Measurements from ENCODE around the gene CNIH3. TPM values are rescaled to one million over a fixed set of nuclear protein-coding genes. Genes with fewer than 3 reads are reported as not detected.

Gene CNIH3
- polyA plus RNA-seq, 2 donors = 0.99 to 1.4 TPM

- Histone ChIP-seq H3K9me3 (ENCODE audit: control insufficient read depth in 2 of 2, insufficient read depth in 1 of 2, low read depth in 1 of 2, low read length in 1 of 2) (no peaks in the 10 kb centered on the region), H3K4me3 (ENCODE audit: low read depth in 1 of 2, low read length in 2 of 2) (no peak overlapping the region), H3K36me3 (ENCODE audit: control insufficient read depth in 2 of 2, insufficient read depth in 2 of 2, low read length in 1 of 2) (no peaks in the 10 kb centered on the region), H3K4me1 (ENCODE audit: control insufficient read depth in 2 of 2, insufficient read depth in 2 of 2, low read length in 1 of 2) (peaks cover 2 to 8% of the 10 kb centered on the region in 2 donors), H3K27ac (ENCODE audit: low read depth in 2 of 2, low read length in 1 of 2) (no peak overlapping the region), H3K27me3 (ENCODE audit: control insufficient read depth in 1 of 2, insufficient read depth in 2 of 2, low read length in 2 of 2) (no peaks in the 10 kb centered on the region)
- WGBS, 2 donors = 47 to 52% methylated on average over 9 of the region's 9 CpGs
These were observed 116.4 kb downstream of the CNIH3 start for GRCh38 chr1:224732377-224733026.

DNA sequence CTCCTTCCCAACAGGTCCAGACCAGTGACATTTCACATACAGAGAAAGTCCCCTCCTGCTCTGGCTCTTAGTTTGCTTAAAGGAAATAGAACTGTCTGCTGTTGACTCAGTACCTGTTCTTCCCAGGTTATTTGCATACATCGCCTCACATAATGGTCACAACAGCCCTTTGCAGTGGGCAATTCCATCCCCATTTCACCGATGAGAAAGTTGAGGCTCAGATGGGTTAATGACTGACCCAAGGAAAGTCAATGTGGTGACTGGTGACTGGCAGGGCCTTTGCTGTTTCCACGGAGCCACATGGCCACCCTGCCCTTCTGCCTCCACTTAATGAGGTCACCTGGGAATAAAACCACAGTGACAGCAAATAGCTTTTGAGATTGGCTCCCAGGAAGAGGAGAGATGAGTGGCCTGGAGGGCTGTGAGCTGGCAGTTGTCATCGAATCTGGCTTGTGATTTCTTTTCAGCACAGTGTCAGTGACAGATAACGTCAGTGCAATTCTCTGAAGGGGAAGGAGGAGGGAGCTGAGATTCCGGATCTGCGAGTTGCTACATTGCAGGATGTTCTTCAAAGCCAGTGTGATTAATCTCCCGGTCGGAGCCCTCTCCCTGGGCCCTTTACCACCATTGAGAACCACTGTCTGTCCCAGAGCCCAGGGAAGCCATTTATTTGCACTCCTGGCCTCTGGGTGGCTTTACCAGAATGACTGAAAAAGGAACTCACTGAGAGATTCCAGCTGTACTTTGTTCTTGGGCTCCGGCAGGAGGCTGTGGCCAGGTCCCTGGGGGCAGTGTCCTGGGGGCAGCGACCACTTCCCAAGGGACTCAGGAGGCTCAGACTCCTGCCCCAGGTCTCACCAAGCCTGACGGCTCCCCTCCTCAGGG, 117.2 kb downstream of the CNIH3 start:
- Histone ChIP-seq H3K9me3 (ENCODE audit: control insufficient read depth in 2 of 2, insufficient read depth in 1 of 2, low read depth in 1 of 2, low read length in 1 of 2) (no peaks in the 10 kb centered on the region), H3K4me1 (ENCODE audit: control insufficient read depth in 2 of 2, insufficient read depth in 2 of 2, low read length in 1 of 2) (peaks cover 4 to 8% of the 10 kb centered on the region in 2 donors), H3K36me3 (ENCODE audit: control insufficient read depth in 2 of 2, insufficient read depth in 2 of 2, low read length in 1 of 2) (no peaks in the 10 kb centered on the region), H3K27ac (ENCODE audit: low read depth in 2 of 2, low read length in 1 of 2) (peak overlapping the region; percentile 15 to 63), H3K27me3 (ENCODE audit: control insufficient read depth in 1 of 2, insufficient read depth in 2 of 2, low read length in 2 of 2) (no peaks in the 10 kb centered on the region), H3K4me3 (ENCODE audit: low read depth in 1 of 2, low read length in 2 of 2) (no peak overlapping the region)
- WGBS, 2 donors = 29 to 35% methylated on average over 12 of the region's 12 CpGs

DNA sequence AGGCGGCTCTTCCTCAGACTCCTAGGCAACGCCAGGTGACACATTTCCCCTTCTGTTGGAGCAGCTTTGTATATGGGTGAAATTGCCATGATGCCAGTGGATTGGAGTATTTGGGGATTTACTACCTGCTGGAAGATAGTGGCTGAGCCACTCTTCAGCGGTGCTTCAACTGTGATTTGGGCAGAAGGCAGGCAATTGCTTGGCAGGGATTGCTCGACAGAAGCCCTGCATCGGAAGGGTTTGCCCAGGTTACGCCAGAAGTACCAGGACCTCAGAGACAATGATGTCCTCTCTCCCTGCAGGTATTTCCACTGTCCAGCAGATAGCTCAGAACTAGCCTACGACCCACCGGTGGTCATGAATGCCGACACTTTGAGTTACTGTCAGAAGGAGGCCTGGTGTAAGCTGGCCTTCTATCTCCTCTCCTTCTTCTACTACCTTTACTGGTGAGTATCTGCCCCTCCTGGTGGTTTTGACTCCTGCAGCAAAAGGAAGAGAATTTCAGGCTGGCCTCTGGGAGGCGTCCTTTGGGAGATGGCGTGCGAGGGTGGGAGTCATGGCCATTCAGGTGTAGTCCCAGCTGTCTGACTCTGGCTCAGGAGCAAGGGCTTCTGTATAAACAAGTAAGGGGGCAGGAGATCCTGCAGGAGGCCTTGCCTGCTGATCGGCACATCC, 118.3 kb downstream of the CNIH3 start:
- H3K27ac ChIP-seq (ENCODE audit: low read depth in 2 of 2, low read length in 1 of 2) = no peak overlapping the region
- 94 to 96% methylated on average over 13 of the region's 13 CpGs for WGBS, 2 donors
- H3K4me1 ChIP-seq (ENCODE audit: control insufficient read depth in 2 of 2, insufficient read depth in 2 of 2, low read length in 1 of 2) = peaks cover 4 to 8% of the 10 kb centered on the region in 2 donors

GRCh38 chr1:224735159-224735558, 119.0 kb downstream of the CNIH3 start:
- Histone ChIP-seq H3K4me3 (ENCODE audit: low read depth in 1 of 2, low read length in 2 of 2) (no peak overlapping the region), H3K27me3 (ENCODE audit: control insufficient read depth in 1 of 2, insufficient read depth in 2 of 2, low read length in 2 of 2) (no peaks in the 10 kb centered on the region), H3K4me1 (ENCODE audit: control insufficient read depth in 2 of 2, insufficient read depth in 2 of 2, low read length in 1 of 2) (peaks cover 4 to 8% of the 10 kb centered on the region in 2 donors), H3K36me3 (ENCODE audit: control insufficient read depth in 2 of 2, insufficient read depth in 2 of 2, low read length in 1 of 2) (no peaks in the 10 kb centered on the region), H3K9me3 (ENCODE audit: control insufficient read depth in 2 of 2, insufficient read depth in 1 of 2, low read depth in 1 of 2, low read length in 1 of 2) (no peaks in the 10 kb centered on the region), H3K27ac (ENCODE audit: low read depth in 2 of 2, low read length in 1 of 2) (no peak overlapping the region)
- WGBS, 2 donors = 88 to 90% methylated on average over 6 of the region's 6 CpGs

More for the DNA sequence above, 118.3 kb downstream of the CNIH3 start:
- Histone ChIP-seq H3K27me3 (ENCODE audit: control insufficient read depth in 1 of 2, insufficient read depth in 2 of 2, low read length in 2 of 2) (no peaks in the 10 kb centered on the region), H3K36me3 (ENCODE audit: control insufficient read depth in 2 of 2, insufficient read depth in 2 of 2, low read length in 1 of 2) (no peaks in the 10 kb centered on the region), H3K9me3 (ENCODE audit: control insufficient read depth in 2 of 2, insufficient read depth in 1 of 2, low read depth in 1 of 2, low read length in 1 of 2) (no peaks in the 10 kb centered on the region), H3K4me3 (ENCODE audit: low read depth in 1 of 2, low read length in 2 of 2) (no peak overlapping the region)

GRCh38 chr1:224736619-224737352, 120.7 kb downstream of the CNIH3 start:
- Histone ChIP-seq H3K27me3 (ENCODE audit: control insufficient read depth in 1 of 2, insufficient read depth in 2 of 2, low read length in 2 of 2) (no peaks in the 10 kb centered on the region), H3K27ac (ENCODE audit: low read depth in 2 of 2, low read length in 1 of 2) (no peak overlapping the region), H3K4me1 (ENCODE audit: control insufficient read depth in 2 of 2, insufficient read depth in 2 of 2, low read length in 1 of 2) (peaks cover 4 to 8% of the 10 kb centered on the region in 2 donors), H3K4me3 (ENCODE audit: low read depth in 1 of 2, low read length in 2 of 2) (no peak overlapping the region), H3K36me3 (ENCODE audit: control insufficient read depth in 2 of 2, insufficient read depth in 2 of 2, low read length in 1 of 2) (no peaks in the 10 kb centered on the region), H3K9me3 (ENCODE audit: control insufficient read depth in 2 of 2, insufficient read depth in 1 of 2, low read depth in 1 of 2, low read length in 1 of 2) (no peaks in the 10 kb centered on the region)
- WGBS, 2 donors = 44 to 50% methylated on average over 16 of the region's 16 CpGs

DNA sequence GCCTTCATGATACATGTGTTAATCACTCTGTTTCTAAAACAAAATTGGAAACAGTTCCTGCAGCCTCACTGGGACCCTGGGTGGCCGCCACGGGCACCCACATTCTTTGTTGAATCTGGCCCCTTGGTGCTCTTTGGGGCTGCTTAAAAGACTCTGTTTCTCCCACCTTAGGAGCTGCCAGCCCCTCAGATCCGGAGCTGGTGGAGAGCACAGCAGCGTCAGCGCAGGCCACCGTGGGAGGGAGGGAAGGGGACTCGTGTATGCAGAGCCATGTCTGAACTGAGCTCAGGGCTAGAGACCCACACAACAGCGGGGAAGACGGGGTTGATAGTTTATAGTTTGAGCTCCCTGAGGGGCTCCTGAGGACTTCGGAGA, 121.2 kb downstream of the CNIH3 start:
- peaks cover 4 to 8% of the 10 kb centered on the region in 2 donors for H3K4me1 ChIP-seq (ENCODE audit: control insufficient read depth in 2 of 2, insufficient read depth in 2 of 2, low read length in 1 of 2)
- no peak overlapping the region for H3K27ac ChIP-seq (ENCODE audit: low read depth in 2 of 2, low read length in 1 of 2)
- no peaks in the 10 kb centered on the region for H3K27me3 ChIP-seq (ENCODE audit: control insufficient read depth in 1 of 2, insufficient read depth in 2 of 2, low read length in 2 of 2)
- H3K9me3 ChIP-seq (ENCODE audit: control insufficient read depth in 2 of 2, insufficient read depth in 1 of 2, low read depth in 1 of 2, low read length in 1 of 2) = no peaks in the 10 kb centered on the region
- 54 to 63% methylated on average over 10 of the region's 10 CpGs for WGBS, 2 donors
- H3K36me3 ChIP-seq (ENCODE audit: control insufficient read depth in 2 of 2, insufficient read depth in 2 of 2, low read length in 1 of 2) = no peaks in the 10 kb centered on the region
- no peak overlapping the region for H3K4me3 ChIP-seq (ENCODE audit: low read depth in 1 of 2, low read length in 2 of 2)

DNA sequence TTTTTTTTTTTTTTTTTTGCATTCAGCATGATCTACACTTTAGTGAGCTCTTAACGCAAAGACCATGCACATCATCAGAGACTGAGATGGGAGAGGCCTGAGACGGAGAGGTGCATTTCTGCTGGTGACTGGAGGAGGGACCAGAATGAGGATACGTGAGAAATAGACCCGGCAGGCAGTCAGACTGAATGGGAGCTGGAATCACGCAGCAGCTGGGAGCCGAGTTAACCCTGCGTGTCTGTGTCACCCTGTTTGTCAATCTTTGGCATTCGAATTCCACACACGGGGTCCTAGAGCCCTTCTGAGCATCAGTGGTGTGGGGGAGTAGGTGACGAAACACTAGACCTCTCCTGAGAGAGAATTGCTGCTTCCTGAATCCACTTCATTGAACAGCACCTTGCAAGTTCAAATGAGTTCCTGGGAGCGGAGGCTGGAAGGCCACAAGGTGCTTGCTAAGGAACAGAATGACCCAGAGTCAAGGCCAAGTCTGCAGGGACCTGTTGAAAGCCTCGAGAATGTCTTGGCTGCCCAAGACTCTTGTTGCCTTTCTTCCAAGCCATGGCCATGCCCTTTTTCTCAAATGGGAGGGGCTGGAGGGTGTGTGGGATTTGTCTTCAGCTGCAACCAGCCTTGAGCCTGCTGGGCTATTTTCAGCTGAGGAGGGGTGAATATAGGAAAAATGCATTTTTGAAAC, 123.3 kb downstream of the CNIH3 start:
- Histone ChIP-seq H3K4me3 (ENCODE audit: low read depth in 1 of 2, low read length in 2 of 2) (no peak overlapping the region), H3K27ac (ENCODE audit: low read depth in 2 of 2, low read length in 1 of 2) (no peak overlapping the region), H3K36me3 (ENCODE audit: control insufficient read depth in 2 of 2, insufficient read depth in 2 of 2, low read length in 1 of 2) (no peaks in the 10 kb centered on the region), H3K27me3 (ENCODE audit: control insufficient read depth in 1 of 2, insufficient read depth in 2 of 2, low read length in 2 of 2) (no peaks in the 10 kb centered on the region), H3K9me3 (ENCODE audit: control insufficient read depth in 2 of 2, insufficient read depth in 1 of 2, low read depth in 1 of 2, low read length in 1 of 2) (no peaks in the 10 kb centered on the region), H3K4me1 (ENCODE audit: control insufficient read depth in 2 of 2, insufficient read depth in 2 of 2, low read length in 1 of 2) (peaks cover 0 to 4% of the 10 kb centered on the region in 2 donors)
- WGBS, 2 donors = 87 to 89% methylated on average over 12 of the region's 12 CpGs

DNA sequence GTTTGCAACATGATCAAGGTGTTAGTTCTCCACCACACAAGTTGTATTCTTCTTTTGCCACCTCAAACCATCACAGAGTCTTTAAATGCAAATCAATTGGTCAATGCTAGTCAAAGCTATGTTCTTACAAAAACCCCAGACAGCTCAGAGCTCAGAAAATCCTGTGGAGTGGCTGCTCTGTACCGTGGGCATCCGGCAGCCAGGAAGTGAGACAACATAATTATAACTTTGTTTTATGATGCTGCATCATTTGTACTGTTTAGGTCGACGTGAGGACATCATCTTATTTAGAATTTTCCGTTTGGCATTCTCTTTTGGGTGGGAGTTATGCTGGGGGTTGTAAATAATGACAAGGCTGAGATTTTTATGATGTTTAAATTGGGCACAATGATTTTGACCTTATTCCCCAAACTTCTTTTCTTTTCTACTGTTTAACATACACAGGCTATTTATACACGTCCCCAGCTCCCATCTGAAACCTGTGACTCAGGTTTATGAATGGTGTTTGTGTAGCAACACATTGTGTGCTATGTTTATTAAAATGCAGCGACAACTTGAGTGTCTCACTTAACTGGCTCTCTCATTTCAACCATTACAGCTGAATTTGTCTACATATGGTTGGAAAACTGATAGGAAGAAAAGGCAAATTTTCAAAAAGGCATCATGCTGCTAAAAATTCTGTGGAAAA, 124.0 kb downstream of the CNIH3 start:
- Histone ChIP-seq H3K36me3 (ENCODE audit: control insufficient read depth in 2 of 2, insufficient read depth in 2 of 2, low read length in 1 of 2) (no peaks in the 10 kb centered on the region), H3K4me3 (ENCODE audit: low read depth in 1 of 2, low read length in 2 of 2) (no peak overlapping the region), H3K9me3 (ENCODE audit: control insufficient read depth in 2 of 2, insufficient read depth in 1 of 2, low read depth in 1 of 2, low read length in 1 of 2) (no peaks in the 10 kb centered on the region), H3K27me3 (ENCODE audit: control insufficient read depth in 1 of 2, insufficient read depth in 2 of 2, low read length in 2 of 2) (no peaks in the 10 kb centered on the region), H3K27ac (ENCODE audit: low read depth in 2 of 2, low read length in 1 of 2) (no peak overlapping the region), H3K4me1 (ENCODE audit: control insufficient read depth in 2 of 2, insufficient read depth in 2 of 2, low read length in 1 of 2) (peaks cover 0 to 4% of the 10 kb centered on the region in 2 donors)
- WGBS, 2 donors = 71 to 74% methylated on average over 7 of the region's 7 CpGs
